ENCODE data around the gene TAS2R14.

TAS2R14 gene

GRCh38 chr12:10901427-10901826, 37.6 kb downstream of the TAS2R14 start:
- no peak for DNase-seq

DNA sequence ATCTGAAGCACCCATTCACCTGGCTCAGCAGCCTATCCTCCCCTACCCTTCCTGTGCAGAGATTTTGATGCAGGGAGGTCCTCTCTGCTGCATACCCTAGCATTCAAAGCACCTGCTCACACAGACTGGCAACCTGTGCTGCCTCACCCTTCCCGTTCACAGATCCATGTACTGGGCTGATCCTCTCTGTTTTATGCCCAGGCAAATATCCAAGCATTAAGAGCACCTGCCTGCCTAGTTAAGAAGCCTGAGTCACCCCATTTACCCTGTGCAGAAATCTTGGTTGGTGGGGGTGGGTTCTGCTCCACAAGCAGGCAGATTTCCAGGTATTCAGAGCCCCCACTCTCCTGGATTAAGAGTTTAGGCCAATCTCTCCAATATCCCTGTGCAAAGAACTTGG, 38.1 kb downstream of the TAS2R14 start:
- DNase-seq = no peak

DNA sequence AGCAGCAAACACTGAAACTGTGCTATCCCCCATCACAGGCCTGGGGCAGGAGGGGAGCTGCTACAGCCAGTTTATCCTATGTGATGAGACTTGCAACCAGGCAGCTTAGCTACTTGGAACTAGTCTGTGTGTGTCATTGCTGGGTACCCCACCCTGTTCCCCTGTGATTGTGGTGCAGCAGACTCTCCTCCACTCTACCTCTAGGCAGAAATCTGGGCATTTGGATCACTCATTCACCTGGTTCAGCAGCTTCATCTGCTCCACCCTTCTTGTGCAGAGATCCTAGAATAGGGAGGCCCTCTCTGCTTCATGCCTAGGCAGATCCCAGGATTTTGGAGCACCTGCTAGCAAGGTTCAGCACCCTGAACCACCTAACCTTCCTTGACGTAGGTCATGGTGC, 38.5 kb downstream of the TAS2R14 start:
- no peak for DNase-seq

DNA sequence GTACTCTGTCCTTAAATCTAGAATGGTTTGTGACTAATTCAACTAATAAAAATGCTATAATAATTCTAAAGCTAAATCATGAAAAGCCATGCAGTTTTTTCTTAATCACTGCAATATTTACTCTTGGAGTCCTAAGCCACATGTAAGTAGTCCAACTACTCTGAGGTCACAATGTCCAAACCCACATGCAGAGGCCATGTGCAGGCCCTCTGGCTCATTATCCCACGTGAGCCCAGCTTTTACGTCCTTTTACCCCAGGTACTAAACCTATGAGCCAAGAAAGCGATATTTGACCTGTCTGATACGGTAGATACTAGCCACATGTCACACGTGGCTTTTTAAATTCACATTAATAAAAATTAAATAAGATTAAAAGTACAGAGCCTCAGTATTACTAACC, 42.2 kb downstream of the TAS2R14 start:
- DNase-seq = no peak

GRCh38 chr12:10891937-10892336, 47.1 kb downstream of the TAS2R14 start:
- no peak for DNase-seq

DNA sequence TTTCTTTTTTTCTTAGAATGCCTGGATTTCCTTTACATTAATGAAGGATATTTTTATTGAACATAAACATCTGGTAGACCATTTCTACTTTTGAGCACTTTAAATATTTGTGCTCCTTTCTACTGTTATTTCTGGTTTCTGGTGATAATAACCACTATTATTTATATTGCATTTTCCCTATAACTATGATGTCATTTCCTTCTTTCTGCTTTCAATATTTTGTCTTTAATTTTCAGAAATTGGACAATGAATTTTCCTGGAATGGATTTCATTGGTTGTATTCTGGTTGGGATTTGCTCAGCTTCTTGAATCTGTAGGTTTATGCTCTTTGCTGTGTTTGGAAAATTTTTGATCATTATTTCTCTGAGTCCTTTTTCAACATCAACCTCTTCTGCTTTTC, 49.8 kb downstream of the TAS2R14 start:
- DNase-seq = no peak
